Muscle of leg (tissue), 11 donors: ENCODE results near the gene EML6. TPM values are rescaled to one million over a fixed set of nuclear protein-coding genes. Genes with fewer than 3 reads are reported as not detected.
"Not testable (repeated sequence)": the region's sequence is repeated elsewhere in the genome, so short reads cannot be mapped to it uniquely, and the experiment has no call there.

ENCODE experiments used
- DNase-seq: peaks from one replicate; pipeline ENCODE4 v3.0.0; 2013
- H3K27ac ChIP-seq: one replicate; pipeline ENCODE4 v1.5.1; 2013; ENCODE audit warnings: mild to moderate bottlenecking, low read length, control low read depth
- H3K27me3 ChIP-seq: one replicate; pipeline ENCODE4 v1.6.1; 2013; ENCODE audit warnings: low read length; ENCODE audit not compliant: control insufficient read depth, insufficient read depth
- H3K36me3 ChIP-seq: one replicate; pipeline ENCODE4 v1.6.1; 2013; ENCODE audit warnings: low read length; ENCODE audit not compliant: control insufficient read depth, insufficient read depth
- H3K4me1 ChIP-seq: one replicate; pipeline ENCODE4 v1.6.1; 2013; ENCODE audit warnings: low read length; ENCODE audit not compliant: control insufficient read depth, insufficient read depth
- H3K4me3 ChIP-seq: one replicate; pipeline ENCODE4 v1.5.1; 2013; ENCODE audit warnings: low read length, control low read depth
- H3K9me3 ChIP-seq: replicated peaks from 2 replicates; pipeline ENCODE4 v1.6.1; 2013; ENCODE audit warnings: low read depth, low read length; ENCODE audit not compliant: control insufficient read depth
- WGBS: methylation state at CpG from one replicate; pipeline ENCODE4 v1.1.5; 2013; ENCODE audit warnings: missing lambda C conversion rate; ENCODE audit not compliant: insufficient coverage; 5-methylcytosine and 5-hydroxymethylcytosine counted together
- polyA plus RNA-seq, 8 donors: library from polyadenylated mRNA; unstranded; fragments of 120-200 nt; gene quantifications; one replicate each; pipeline versions ENCODE4 v1.2.1 to v1.2.3, GENCODE V29; 2013; ENCODE audit warnings: inconsistent platforms in 1 of 8, low replicate concordance in 1 of 8; ENCODE audit not compliant: insufficient read length in 8 of 8, insufficient read depth in 1 of 8
- total RNA-seq: library from RNA; stranded (reverse); fragments of 120-200 nt; gene quantifications from one replicate; pipeline ENCODE4 v1.2.4, GENCODE V29; 2013

Gene EML6
- total and polyA plus RNA-seq, 9 donors: 11.2 to 32.1 (median 18.8) TPM

- H3K9me3 ChIP-seq: no peaks in the 10 kb centered on the region
- H3K4me1 ChIP-seq: peaks cover 3% of the 10 kb centered on the region
- no peaks in the 10 kb centered on the region for H3K27me3 ChIP-seq
- H3K27ac ChIP-seq: no peak overlapping the region
- no peaks in the 10 kb centered on the region for H3K36me3 ChIP-seq
- WGBS: 74% methylated on average over 4 of the region's 4 CpGs
- DNase-seq: no peak
- no peak overlapping the region for H3K4me3 ChIP-seq
Measured at GRCh38 chr2:54685263-54685775, 38.1 kb upstream of the EML6 start.

- H3K4me1 ChIP-seq: no peaks in the 10 kb centered on the region
- H3K4me3 ChIP-seq: no peak overlapping the region
- H3K27ac ChIP-seq: no peak overlapping the region
- no peak for DNase-seq
- no peaks in the 10 kb centered on the region for H3K27me3 ChIP-seq
- no peaks in the 10 kb centered on the region for H3K9me3 ChIP-seq
- 100% methylated on average over 1 of the region's 4 CpGs for WGBS
- no peaks in the 10 kb centered on the region for H3K36me3 ChIP-seq
Measured at GRCh38 chr2:54687595-54688152, 35.8 kb upstream of the EML6 start.

- Histone ChIP-seq H3K4me1 (no peaks in the 10 kb centered on the region), H3K9me3 (no peaks in the 10 kb centered on the region), H3K27ac (no peak overlapping the region), H3K4me3 (no peak overlapping the region), H3K27me3 (no peaks in the 10 kb centered on the region), H3K36me3 (no peaks in the 10 kb centered on the region)
- no peak for DNase-seq
- WGBS: 84% methylated on average over 6 of the region's 8 CpGs
Measured at GRCh38 chr2:54691445-54692135, 31.9 kb upstream of the EML6 start.

- Histone ChIP-seq H3K27ac (no peak overlapping the region), H3K36me3 (no peaks in the 10 kb centered on the region), H3K9me3 (no peaks in the 10 kb centered on the region), H3K4me1 (no peaks in the 10 kb centered on the region), H3K4me3 (no peak overlapping the region), H3K27me3 (no peaks in the 10 kb centered on the region)
- DNase-seq: no peak
Measured at GRCh38 chr2:54692556-54692955, 30.9 kb upstream of the EML6 start.

- no peak for DNase-seq
Measured at GRCh38 chr2:54695378-54695777, 28.1 kb upstream of the EML6 start.

GRCh38 chr2:54697934-54698333, 25.5 kb upstream of the EML6 start:
- H3K36me3 ChIP-seq: no peaks in the 10 kb centered on the region
- H3K27me3 ChIP-seq: no peaks in the 10 kb centered on the region
- no peaks in the 10 kb centered on the region for H3K9me3 ChIP-seq
- H3K27ac ChIP-seq: no peak overlapping the region
- no CpG with 5 or more reads among the region's 1 CpG for WGBS
- DNase-seq: no peak
- no peak overlapping the region for H3K4me3 ChIP-seq
- no peaks in the 10 kb centered on the region for H3K4me1 ChIP-seq

More at GRCh38 chr2:54695378-54695777, 28.1 kb upstream of the EML6 start:
- Histone ChIP-seq H3K27me3 (no peaks in the 10 kb centered on the region), H3K4me3 (no peak overlapping the region), H3K36me3 (no peaks in the 10 kb centered on the region), H3K9me3 (no peaks in the 10 kb centered on the region), H3K27ac (no peak overlapping the region), H3K4me1 (no peaks in the 10 kb centered on the region)
- 93% methylated on average over 3 of the region's 4 CpGs for WGBS

- H3K27me3 ChIP-seq, H3K27ac ChIP-seq, DNase-seq, H3K4me1 ChIP-seq, H3K9me3 ChIP-seq, H3K36me3 ChIP-seq, H3K4me3 ChIP-seq: not testable (repeated sequence)
- WGBS: 95% methylated on average over 13 of the region's 37 CpGs
Measured at GRCh38 chr2:54698926-54699325, 24.5 kb upstream of the EML6 start.

- H3K4me1 ChIP-seq: no peaks in the 10 kb centered on the region
- H3K27ac ChIP-seq: no peak overlapping the region
- no peaks in the 10 kb centered on the region for H3K36me3 ChIP-seq
- DNase-seq: no peak
- H3K27me3 ChIP-seq: no peaks in the 10 kb centered on the region
- no peaks in the 10 kb centered on the region for H3K9me3 ChIP-seq
- no CpG with 5 or more reads among the region's 2 CpGs for WGBS
- no peak overlapping the region for H3K4me3 ChIP-seq
Measured at GRCh38 chr2:54699665-54700064, 23.8 kb upstream of the EML6 start.

GRCh38 chr2:54701029-54701428, 22.4 kb upstream of the EML6 start:
- Histone ChIP-seq H3K9me3 (no peaks in the 10 kb centered on the region), H3K4me3 (no peak overlapping the region), H3K27ac (no peak overlapping the region), H3K4me1 (no peaks in the 10 kb centered on the region), H3K36me3 (no peaks in the 10 kb centered on the region), H3K27me3 (no peaks in the 10 kb centered on the region)
- no peak for DNase-seq
- no CpG with 5 or more reads among the region's 2 CpGs for WGBS

- H3K4me1 ChIP-seq: peaks cover 8% of the 10 kb centered on the region
- no peak overlapping the region for H3K27ac ChIP-seq
- no peaks in the 10 kb centered on the region for H3K9me3 ChIP-seq
- H3K36me3 ChIP-seq: no peaks in the 10 kb centered on the region
- no peak overlapping the region for H3K4me3 ChIP-seq
- peaks cover 9% of the 10 kb centered on the region for H3K27me3 ChIP-seq
- no peak for DNase-seq
- WGBS: 100% methylated on average over 1 of the region's 1 CpG
Measured at GRCh38 chr2:54704238-54704637, 19.2 kb upstream of the EML6 start.
